Mesodermal cell (in vitro differentiated cells): Measurements from ENCODE around the gene AGER.
A peak's percentile ranks its signal among the peaks of the same experiment; 100 is the strongest.

ENCODE experiments used
- H3K27ac ChIP-seq: 2 replicates; pipeline ENCODE4 v1.7.0; 2013; ENCODE audit warnings: mild to moderate bottlenecking, low read depth, low read length, moderate library complexity; ENCODE audit not compliant: severe bottlenecking
- H3K36me3 ChIP-seq: 2 replicates; pipeline ENCODE4 v1.7.1; 2013; ENCODE audit warnings: mild to moderate bottlenecking, low read length, moderate library complexity; ENCODE audit not compliant: control insufficient read depth, insufficient read depth
- H3K4me1 ChIP-seq: one replicate; pipeline ENCODE4 v1.7.1; 2013; ENCODE audit warnings: mild to moderate bottlenecking, low read length; ENCODE audit not compliant: insufficient read depth, control insufficient read depth, poor library complexity, severe bottlenecking
- H3K4me3 ChIP-seq: 2 replicates; pipeline ENCODE4 v1.7.0; 2013; ENCODE audit warnings: low read length, control low read depth, mild to moderate bottlenecking; ENCODE audit not compliant: insufficient read depth, poor library complexity, severe bottlenecking; ENCODE audit errors: extremely low read depth
- H3K9me3 ChIP-seq: 2 replicates; pipeline ENCODE4 v1.7.1; 2013; ENCODE audit warnings: mild to moderate bottlenecking, low read length, moderate library complexity; ENCODE audit not compliant: control insufficient read depth
- WGBS, 2 experiments: methylation state at CpG; one replicate each; pipeline ENCODE4 v1.1.5; 2013; ENCODE audit warnings: missing lambda C conversion rate in 2 of 2; ENCODE audit not compliant: insufficient coverage in 2 of 2; 5-methylcytosine and 5-hydroxymethylcytosine counted together

Gene AGER

DNA sequence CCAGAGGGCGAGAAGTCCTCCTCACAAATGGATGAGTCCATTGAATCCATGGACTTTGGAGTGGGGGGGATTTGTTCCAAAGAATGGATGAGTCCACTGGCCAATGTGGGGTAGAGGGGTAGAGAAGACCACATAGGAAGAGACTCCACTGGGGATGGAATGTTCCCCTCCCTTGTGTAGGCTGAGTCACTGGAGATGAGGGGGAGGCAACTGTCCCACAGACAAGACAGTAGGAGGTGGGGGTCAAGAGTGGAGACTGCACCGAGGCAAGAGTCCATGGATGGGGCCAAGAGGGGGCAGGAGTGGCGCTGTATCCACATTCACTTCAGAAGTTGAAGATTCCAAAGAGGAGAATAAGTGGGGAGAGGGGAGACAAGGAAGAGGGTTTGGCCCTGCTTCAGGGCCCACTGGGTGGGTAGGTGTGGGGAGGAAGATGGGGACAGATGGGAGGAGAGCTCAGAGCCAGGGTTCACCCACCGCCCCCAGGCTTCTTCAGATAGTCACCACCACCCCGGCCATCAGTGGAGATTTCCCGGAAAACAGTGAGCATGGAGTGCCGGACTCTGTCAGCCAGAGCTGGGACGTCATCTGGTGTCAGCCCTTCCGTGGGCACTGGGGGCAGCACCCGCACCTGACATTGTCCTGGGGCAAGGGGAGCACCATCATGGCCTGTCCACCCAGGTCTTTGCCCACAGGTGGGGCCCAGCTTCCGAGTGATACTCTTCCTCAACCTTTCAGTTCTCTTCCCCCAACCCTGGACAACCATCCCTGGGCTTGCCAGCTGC, 15.1 kb downstream of the AGER start:
- 92 to 95% methylated on average over 8 to 11 of the region's 11 CpGs for WGBS, 2 experiments
- Histone ChIP-seq H3K27ac (no peak overlapping the region), H3K9me3 (no peaks in the 10 kb centered on the region), H3K36me3 (peaks cover 77% of the 10 kb centered on the region), H3K4me1 (peaks cover 16% of the 10 kb centered on the region), H3K4me3 (no peak overlapping the region)

GRCh38 chr6:32168350-32168749, 15.7 kb downstream of the AGER start:
- H3K9me3 ChIP-seq: no peaks in the 10 kb centered on the region
- H3K27ac ChIP-seq: peak overlapping the region; percentile 46
- peaks cover 78% of the 10 kb centered on the region for H3K36me3 ChIP-seq
- 87 to 100% methylated on average over 1 to 2 of the region's 2 CpGs for WGBS, 2 experiments
- no peak overlapping the region for H3K4me3 ChIP-seq
- H3K4me1 ChIP-seq: peaks cover 16% of the 10 kb centered on the region

DNA sequence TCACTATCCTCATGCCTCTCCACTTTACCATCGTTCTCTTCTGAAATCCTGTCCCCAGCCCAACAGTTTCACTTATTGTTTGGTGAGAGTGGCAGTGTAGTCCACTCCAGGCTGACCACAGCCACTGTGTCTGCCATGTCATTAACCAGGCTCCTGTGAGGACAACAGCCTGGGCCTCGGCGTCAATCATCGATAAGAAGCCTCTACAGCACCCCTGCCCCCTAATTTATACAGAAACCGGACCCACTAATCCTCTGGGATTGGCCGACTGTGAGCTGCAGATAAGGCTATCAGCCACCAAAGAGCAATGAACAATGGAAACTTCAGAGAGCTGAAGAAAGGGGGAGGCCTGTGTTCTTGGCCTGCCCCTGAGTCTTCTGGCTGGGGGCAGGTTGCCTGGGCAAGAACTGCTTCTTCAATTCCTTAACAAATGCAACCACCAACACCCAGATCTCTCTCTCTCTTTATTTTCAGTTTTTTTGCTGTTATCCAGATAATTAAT, 16.2 kb downstream of the AGER start:
- H3K4me3 ChIP-seq: no peak overlapping the region
- H3K27ac ChIP-seq: peak overlapping the region; percentile 46
- peaks cover 16% of the 10 kb centered on the region for H3K4me1 ChIP-seq
- WGBS, 2 experiments: 86 to 90% methylated on average over 2 of the region's 6 CpGs
- H3K9me3 ChIP-seq: no peaks in the 10 kb centered on the region
- H3K36me3 ChIP-seq: peaks cover 83% of the 10 kb centered on the region

DNA sequence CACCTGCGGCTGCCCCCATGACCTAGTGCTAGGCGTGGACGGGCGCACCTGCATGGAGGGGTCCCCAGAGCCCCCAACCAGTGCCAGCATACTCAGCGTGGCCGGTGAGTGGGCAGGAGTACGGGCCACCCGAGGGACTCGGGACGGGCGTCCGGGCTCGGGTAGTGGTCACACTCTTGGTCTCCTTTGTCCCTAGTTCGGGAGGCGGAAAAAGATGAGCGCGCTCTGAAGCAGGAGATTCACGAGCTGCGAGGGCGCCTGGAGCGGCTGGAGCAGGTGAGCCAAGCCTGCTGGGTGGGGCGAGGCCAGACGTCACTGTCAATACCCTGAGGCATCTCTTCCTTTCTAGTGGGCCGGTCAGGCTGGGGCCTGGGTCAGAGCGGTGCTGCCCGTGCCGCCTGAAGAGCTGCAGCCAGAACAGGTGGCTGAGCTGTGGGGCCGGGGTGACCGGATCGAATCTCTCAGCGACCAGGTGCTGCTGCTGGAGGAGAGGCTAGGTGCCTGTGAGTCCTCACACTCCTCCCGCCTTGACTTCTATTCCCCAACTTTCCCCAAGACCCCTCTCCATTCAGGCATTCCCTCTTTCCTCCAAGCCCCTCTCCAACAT, 16.8 kb downstream of the AGER start:
- Histone ChIP-seq H3K27ac (peak overlapping the region; percentile 46), H3K9me3 (no peaks in the 10 kb centered on the region), H3K4me3 (no peak overlapping the region), H3K36me3 (peaks cover 88% of the 10 kb centered on the region), H3K4me1 (peaks cover 16% of the 10 kb centered on the region)
- WGBS, 2 experiments: 94 to 96% methylated on average over 32 of the region's 32 CpGs

- H3K4me3 ChIP-seq: no peak overlapping the region
- no peaks in the 10 kb centered on the region for H3K9me3 ChIP-seq
- H3K36me3 ChIP-seq: peaks cover 90% of the 10 kb centered on the region
- no peak overlapping the region for H3K27ac ChIP-seq
- H3K4me1 ChIP-seq: peaks cover 16% of the 10 kb centered on the region
- WGBS, 2 experiments: 93 to 94% methylated on average over 24 to 28 of the region's 30 CpGs
These were observed 17.5 kb downstream of the AGER start for GRCh38 chr6:32166411-32167061.

- H3K4me3 ChIP-seq: no peak within 1 kb of the TSS
- peak within 1 kb of the TSS; percentile 83 for H3K27ac ChIP-seq
These were observed 19.8 kb downstream of the AGER start, which contains the start of gene EGFL8 for GRCh38 chr6:32164295-32164694. EGFL8 (plus strand) TSS chr6:32164595; CDS start chr6:32166166, 1,571 bp downstream.

DNA sequence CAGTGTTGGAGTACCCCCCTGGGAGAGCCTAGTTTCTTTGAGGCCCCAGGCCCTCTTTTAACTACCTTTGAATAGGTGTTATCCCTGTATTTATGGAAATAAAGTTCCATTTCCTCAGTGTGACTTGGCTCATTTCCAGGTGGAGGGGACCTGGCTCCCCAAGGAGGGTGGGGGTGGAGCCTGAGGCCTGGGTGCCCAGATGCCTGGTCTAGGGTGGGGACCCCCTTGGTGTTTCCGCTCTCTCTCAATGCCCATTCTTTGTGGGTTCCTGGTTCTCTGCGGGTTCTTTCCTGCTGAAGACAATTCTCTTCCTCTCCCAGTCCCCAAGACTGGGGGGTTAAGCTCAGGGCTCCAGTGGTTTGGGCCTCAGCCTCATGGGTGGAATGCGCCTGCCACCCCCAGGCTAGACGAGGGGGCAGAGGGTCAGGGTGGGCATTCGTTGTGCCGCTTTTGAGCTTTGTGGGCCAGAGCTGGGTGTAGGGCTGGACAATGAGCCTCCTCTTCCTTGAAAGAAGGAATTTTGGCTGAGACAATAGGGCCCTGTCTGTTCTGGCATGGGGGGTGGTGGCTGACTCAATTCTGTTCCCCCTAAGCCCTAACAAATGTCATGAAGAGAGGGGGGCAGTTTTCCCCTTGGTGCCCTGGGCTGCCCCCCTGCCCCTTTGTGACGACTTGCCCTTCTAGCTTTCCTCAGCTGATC, 20.3 kb downstream of the AGER start:
- H3K27ac ChIP-seq: peak overlapping the region; percentile 83
- H3K9me3 ChIP-seq: no peaks in the 10 kb centered on the region
- 90 to 100% methylated on average over 3 to 6 of the region's 7 CpGs for WGBS, 2 experiments
- H3K4me3 ChIP-seq: no peak overlapping the region
- H3K4me1 ChIP-seq: peaks cover 7% of the 10 kb centered on the region
- H3K36me3 ChIP-seq: peaks cover 79% of the 10 kb centered on the region

More at GRCh38 chr6:32164295-32164694, 19.8 kb downstream of the AGER start, which contains the start of gene EGFL8:
- Histone ChIP-seq H3K4me1 (peaks cover 8% of the 10 kb centered on the region), H3K36me3 (peaks cover 80% of the 10 kb centered on the region), H3K9me3 (no peaks in the 10 kb centered on the region)

- H3K4me3 ChIP-seq: no peak overlapping the region
- H3K9me3 ChIP-seq: no peaks in the 10 kb centered on the region
- peaks cover 64% of the 10 kb centered on the region for H3K36me3 ChIP-seq
- no peak overlapping the region for H3K27ac ChIP-seq
- peaks cover 12% of the 10 kb centered on the region for H3K4me1 ChIP-seq
These were observed 26.0 kb downstream of the AGER start for GRCh38 chr6:32158052-32158451.

GRCh38 chr6:32156891-32157290, 27.2 kb downstream of the AGER start:
- no peaks in the 10 kb centered on the region for H3K9me3 ChIP-seq
- 90 to 100% methylated on average over 2 to 4 of the region's 9 CpGs for whole genome bisulfite sequencing, 2 experiments
- no peak overlapping the region for H3K27ac ChIP-seq
- H3K4me3 ChIP-seq: no peak overlapping the region
- H3K4me1 ChIP-seq: peaks cover 21% of the 10 kb centered on the region
- peaks cover 52% of the 10 kb centered on the region for H3K36me3 ChIP-seq

DNA sequence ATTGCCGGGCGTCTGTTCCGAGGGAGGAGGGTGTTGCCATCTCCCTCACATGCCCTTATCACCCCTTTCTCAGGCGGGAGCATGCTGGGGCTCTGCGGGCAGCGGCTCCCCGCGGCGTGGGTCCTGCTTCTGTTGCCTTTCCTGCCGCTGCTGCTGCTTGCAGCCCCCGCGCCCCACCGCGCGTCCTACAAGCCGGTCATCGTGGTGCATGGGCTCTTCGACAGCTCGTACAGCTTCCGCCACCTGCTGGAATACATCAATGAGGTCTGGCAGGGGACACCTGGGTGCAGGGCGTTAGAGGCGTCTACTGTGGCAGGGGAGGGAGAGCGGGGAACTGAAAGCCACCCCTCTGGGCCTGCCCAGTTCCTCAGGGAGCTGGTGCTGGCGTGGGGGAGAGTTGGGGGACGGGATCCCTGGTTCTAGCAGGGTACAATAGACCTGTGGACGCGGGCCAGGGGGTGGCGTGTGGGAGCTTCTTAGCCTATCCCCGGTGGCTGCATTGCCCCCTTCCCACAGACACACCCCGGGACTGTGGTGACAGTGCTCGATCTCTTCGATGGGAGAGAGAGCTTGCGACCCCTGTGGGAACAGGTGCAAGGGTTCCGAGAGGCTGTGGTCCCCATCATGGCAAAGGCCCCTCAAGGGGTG, 29.4 kb downstream of the AGER start:
- H3K27ac ChIP-seq: peak overlapping the region; percentile 98
- H3K4me1 ChIP-seq: peaks cover 22% of the 10 kb centered on the region
- H3K36me3 ChIP-seq: peaks cover 42% of the 10 kb centered on the region
- H3K4me3 ChIP-seq: peak overlapping the region; percentile 95
- H3K9me3 ChIP-seq: no peaks in the 10 kb centered on the region
- WGBS, 2 experiments: 16 to 22% methylated on average over 27 of the region's 34 CpGs
